ENCODE results near the gene ALK.
"Not testable (repeated sequence)": the region's sequence is repeated elsewhere in the genome, so short reads cannot be mapped to it uniquely, and the experiment has no call there.

Gene ALK

GRCh38 chr2:29263886-29264285 is 657.5 kb downstream of the ALK start:
- no peak for DNase-seq

GRCh38 chr2:29262681-29263260 is 658.6 kb downstream of the ALK start:
- no peak for DNase-seq

- no peak for DNase-seq
These were observed 660.4 kb downstream of the ALK start for GRCh38 chr2:29261003-29261402.

- DNase-seq: no peak
These were observed 661.1 kb downstream of the ALK start for GRCh38 chr2:29260142-29260772.

- DNase-seq: no peak
These were observed 662.2 kb downstream of the ALK start for GRCh38 chr2:29259221-29259620.

GRCh38 chr2:29255004-29255403 is 666.4 kb downstream of the ALK start:
- no peak for DNase-seq

- peak; percentile 21 for DNase-seq
These were observed 667.7 kb downstream of the ALK start for GRCh38 chr2:29253495-29254275.

- DNase-seq: no peak
These were observed 668.4 kb downstream of the ALK start for GRCh38 chr2:29253026-29253425.

- DNase-seq: no peak
These were observed 670.0 kb downstream of the ALK start for GRCh38 chr2:29251406-29251805.

GRCh38 chr2:29250977-29251376 is 670.4 kb downstream of the ALK start:
- no peak for DNase-seq

GRCh38 chr2:29249666-29250253 is 671.6 kb downstream of the ALK start:
- no peak for DNase-seq

GRCh38 chr2:29247336-29247914 is 674.0 kb downstream of the ALK start:
- DNase-seq: no peak

- DNase-seq: no peak
These were observed 674.7 kb downstream of the ALK start for GRCh38 chr2:29246383-29247300.

- no peak for DNase-seq
These were observed 675.5 kb downstream of the ALK start for GRCh38 chr2:29245742-29246382.

- not testable (repeated sequence) for DNase-seq
These were observed 676.2 kb downstream of the ALK start for GRCh38 chr2:29245035-29245741.

GRCh38 chr2:29242621-29243375 is 678.6 kb downstream of the ALK start:
- no peak for DNase-seq

- DNase-seq: no peak
These were observed 679.3 kb downstream of the ALK start for GRCh38 chr2:29241955-29242565.

GRCh38 chr2:29241341-29241740 is 680.0 kb downstream of the ALK start:
- DNase-seq: no peak

- DNase-seq: no peak
These were observed 680.8 kb downstream of the ALK start for GRCh38 chr2:29240601-29241000.
